ENCODE measurements around the gene TRMU. TPM values are rescaled to one million over a fixed set of nuclear protein-coding genes. Genes with fewer than 3 reads are reported as not detected.

Gene TRMU
- total RNA-seq, 3 donors from 2014 or later (not counting 1 experiment from before 2014, with no cell fraction given), result 54.5 to 77.9 (median 58.4) TPM

DNA sequence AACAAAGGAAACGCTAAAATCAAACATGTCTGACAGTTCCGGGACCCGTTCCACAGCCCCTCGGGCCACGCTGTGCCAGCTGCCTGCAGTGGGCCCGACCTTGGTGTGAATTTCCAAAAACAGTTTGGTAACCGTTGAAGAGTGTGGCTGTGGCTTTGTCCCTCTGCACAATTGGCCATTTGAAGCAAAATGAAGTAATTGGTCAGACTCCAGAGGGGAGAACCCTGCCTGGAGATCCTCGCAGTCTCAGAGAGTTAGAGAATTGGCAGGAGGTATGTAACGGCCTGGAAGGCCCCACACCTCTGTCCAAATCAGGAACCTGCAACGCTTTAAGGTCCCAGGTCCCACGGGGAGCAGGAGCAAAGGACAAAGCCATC is 26.3 kb downstream of the TRMU start:
- no peaks in the 10 kb centered on the region for H3K9me3 ChIP-seq (ENCODE audit: control insufficient read depth, insufficient read depth, low read length)
- H3K4me3 ChIP-seq (ENCODE audit: low read length), result no peak overlapping the region
- WGBS (ENCODE audit: insufficient coverage), result 85% methylated on average over 11 of the region's 11 CpGs
- ATAC-seq (peak in 1 of 3 donors; percentile 8), DNase-seq (no peak)
- peaks cover 0 to 3% of the 10 kb centered on the region in 2 donors for H3K27me3 Mint-ChIP-seq (ENCODE audit: low read depth in 2 of 2)
- intact Hi-C loops (cut with micrococcal nuclease), result no loop called here
- peaks cover 10 to 11% of the 10 kb centered on the region in 2 donors for H3K4me1 Mint-ChIP-seq
- H3K27ac Mint-ChIP-seq, result no peak overlapping the region
- peaks cover 21% of the 10 kb centered on the region for H3K4me1 ChIP-seq (ENCODE audit: control insufficient read depth, insufficient read depth, low read length)
- no peak overlapping the region for H3K4me3 Mint-ChIP-seq
- H3K36me3 ChIP-seq (ENCODE audit: control insufficient read depth, insufficient read depth, low read length), result peaks cover 12% of the 10 kb centered on the region
- TF ChIP-seq, protein P1, sequence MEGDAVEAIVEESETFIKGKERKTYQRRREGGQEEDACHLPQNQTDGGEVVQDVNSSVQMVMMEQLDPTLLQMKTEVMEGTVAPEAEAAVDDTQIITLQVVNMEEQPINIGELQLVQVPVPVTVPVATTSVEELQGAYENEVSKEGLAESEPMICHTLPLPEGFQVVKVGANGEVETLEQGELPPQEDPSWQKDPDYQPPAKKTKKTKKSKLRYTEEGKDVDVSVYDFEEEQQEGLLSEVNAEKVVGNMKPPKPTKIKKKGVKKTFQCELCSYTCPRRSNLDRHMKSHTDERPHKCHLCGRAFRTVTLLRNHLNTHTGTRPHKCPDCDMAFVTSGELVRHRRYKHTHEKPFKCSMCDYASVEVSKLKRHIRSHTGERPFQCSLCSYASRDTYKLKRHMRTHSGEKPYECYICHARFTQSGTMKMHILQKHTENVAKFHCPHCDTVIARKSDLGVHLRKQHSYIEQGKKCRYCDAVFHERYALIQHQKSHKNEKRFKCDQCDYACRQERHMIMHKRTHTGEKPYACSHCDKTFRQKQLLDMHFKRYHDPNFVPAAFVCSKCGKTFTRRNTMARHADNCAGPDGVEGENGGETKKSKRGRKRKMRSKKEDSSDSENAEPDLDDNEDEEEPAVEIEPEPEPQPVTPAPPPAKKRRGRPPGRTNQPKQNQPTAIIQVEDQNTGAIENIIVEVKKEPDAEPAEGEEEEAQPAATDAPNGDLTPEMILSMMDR (IDR thresholded peaks at IDR 0.05), result no peak
- H3K9me3 Mint-ChIP-seq, result no peaks in the 10 kb centered on the region
- no peaks in the 10 kb centered on the region for H3K27me3 ChIP-seq (ENCODE audit: control insufficient read depth, insufficient read depth, low read length)
- H3K36me3 Mint-ChIP-seq, result no peaks in the 10 kb centered on the region
- no peak overlapping the region for H3K27ac ChIP-seq (ENCODE audit: low read length)

DNA sequence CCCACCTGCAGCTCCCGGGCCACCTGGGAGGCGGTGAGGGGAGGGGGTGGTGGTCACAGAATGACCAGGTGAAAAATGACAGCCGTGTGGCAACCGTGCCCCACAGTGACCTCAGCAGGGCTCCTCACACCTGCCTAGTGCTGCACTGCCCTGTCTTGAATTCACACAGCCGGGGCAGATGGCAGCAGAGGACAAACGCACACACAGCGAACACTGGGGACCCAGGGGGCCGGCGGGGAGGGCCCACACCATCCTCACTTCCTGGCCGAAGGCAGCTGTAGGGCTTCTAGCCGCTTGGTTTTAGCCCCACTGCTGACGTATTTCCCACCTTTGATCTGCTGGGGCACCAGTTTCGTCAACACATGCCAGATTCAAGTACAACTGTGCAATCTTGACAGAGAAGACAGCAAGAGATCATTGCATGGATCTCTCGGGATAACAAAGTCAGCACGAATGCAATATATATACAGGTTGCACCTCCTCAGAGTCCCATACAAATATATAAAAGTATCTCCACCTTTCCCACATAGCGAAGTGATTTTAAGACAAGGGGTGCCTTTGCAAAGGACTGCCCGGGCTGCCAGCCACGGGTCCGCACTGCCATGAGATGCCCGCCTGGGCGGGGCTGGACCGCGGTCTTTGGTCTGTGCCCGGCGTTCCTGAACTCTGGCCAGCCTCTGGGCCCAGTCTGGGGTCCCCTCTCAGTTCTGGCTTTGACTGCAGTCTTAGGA is 26.9 kb downstream of the TRMU start:
- Mint-ChIP-seq H3K27me3 (ENCODE audit: low read depth in 2 of 2) (peaks cover 0 to 3% of the 10 kb centered on the region in 2 donors), H3K36me3 (no peaks in the 10 kb centered on the region), H3K27ac (peak overlapping the region in 1 of 2 donors; percentile 64), H3K4me1 (peaks cover 10 to 11% of the 10 kb centered on the region in 2 donors), H3K4me3 (no peak overlapping the region), H3K9me3 (no peaks in the 10 kb centered on the region)
- Histone ChIP-seq H3K27ac (ENCODE audit: low read length) (no peak overlapping the region), H3K9me3 (ENCODE audit: control insufficient read depth, insufficient read depth, low read length) (no peaks in the 10 kb centered on the region), H3K4me1 (ENCODE audit: control insufficient read depth, insufficient read depth, low read length) (peaks cover 27% of the 10 kb centered on the region), H3K36me3 (ENCODE audit: control insufficient read depth, insufficient read depth, low read length) (peaks cover 7% of the 10 kb centered on the region), H3K4me3 (ENCODE audit: low read length) (no peak overlapping the region), H3K27me3 (ENCODE audit: control insufficient read depth, insufficient read depth, low read length) (no peaks in the 10 kb centered on the region)
- TF ChIP-seq, protein P1 (IDR thresholded peaks at IDR 0.05), result no peak
- WGBS (ENCODE audit: insufficient coverage), result 65% methylated on average over 25 of the region's 25 CpGs
- DNase-seq, result no peak
- intact Hi-C loops (cut with micrococcal nuclease), result no loop called here
- ATAC-seq, result peak in 2 of 3 donors; percentile 79 to 88

DNA sequence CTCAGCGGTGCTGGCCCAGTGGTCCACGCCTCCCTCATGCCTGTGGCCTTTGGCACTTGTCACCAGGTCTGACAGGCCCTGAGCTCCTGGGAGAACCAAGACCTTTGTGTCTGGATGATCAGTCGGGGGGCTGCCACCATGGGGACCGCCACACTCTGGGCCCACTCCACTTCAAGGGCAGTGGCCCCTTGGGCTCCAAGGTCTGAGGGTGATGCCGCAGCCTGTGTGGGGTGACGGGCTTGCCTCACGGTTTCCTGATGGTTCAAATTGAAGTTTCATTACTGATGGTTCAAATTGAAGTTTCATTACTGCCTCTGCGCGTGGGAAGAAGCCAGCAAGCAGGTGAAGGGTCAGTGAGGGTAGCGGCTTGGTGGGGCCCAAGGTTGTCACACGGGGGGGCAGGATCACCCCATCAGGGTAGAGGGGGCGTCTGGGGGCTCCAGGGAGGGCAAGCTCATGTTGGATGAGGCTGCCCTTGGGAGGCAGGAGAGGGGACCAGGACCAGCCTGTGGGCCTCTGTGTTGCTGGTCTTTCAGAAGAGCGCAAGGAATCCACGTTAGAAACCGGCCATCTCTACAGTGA is 27.5 kb downstream of the TRMU start:
- Histone ChIP-seq H3K27ac (ENCODE audit: low read length) (no peak overlapping the region), H3K36me3 (ENCODE audit: control insufficient read depth, insufficient read depth, low read length) (peaks cover 5% of the 10 kb centered on the region), H3K4me1 (ENCODE audit: control insufficient read depth, insufficient read depth, low read length) (peaks cover 33% of the 10 kb centered on the region), H3K27me3 (ENCODE audit: control insufficient read depth, insufficient read depth, low read length) (no peaks in the 10 kb centered on the region), H3K4me3 (ENCODE audit: low read length) (no peak overlapping the region), H3K9me3 (ENCODE audit: control insufficient read depth, insufficient read depth, low read length) (no peaks in the 10 kb centered on the region)
- WGBS (ENCODE audit: insufficient coverage), result 92% methylated on average over 15 of the region's 15 CpGs
- no peaks in the 10 kb centered on the region for H3K36me3 Mint-ChIP-seq
- TF ChIP-seq, protein P1 (IDR thresholded peaks at IDR 0.05), result no peak
- ATAC-seq, result no peak
- no peak for DNase-seq
- peak overlapping the region in 1 of 2 donors; percentile 64 for H3K27ac Mint-ChIP-seq
- peaks cover 0 to 3% of the 10 kb centered on the region in 2 donors for H3K27me3 Mint-ChIP-seq (ENCODE audit: low read depth in 2 of 2)
- H3K4me1 Mint-ChIP-seq, result peaks cover 15 to 16% of the 10 kb centered on the region in 2 donors
- H3K9me3 Mint-ChIP-seq, result no peaks in the 10 kb centered on the region
- H3K4me3 Mint-ChIP-seq, result no peak overlapping the region
- intact Hi-C loops (cut with micrococcal nuclease), result no loop called here
